Left kidney (tissue), 2 donors: Measurements from ENCODE around the gene SHB. TPM values are rescaled to one million over a fixed set of nuclear protein-coding genes. Genes with fewer than 3 reads are reported as not detected.

Experiments used
- DNase-seq: peaks from one replicate; pipeline ENCODE4 v3.0.0-alpha.2; 2013
- polyA plus RNA-seq: library from polyadenylated mRNA; unstranded; fragments of 120-200 nt; gene quantifications from one replicate; pipeline ENCODE4 v1.2.1, GENCODE V29; 2013; ENCODE audit not compliant: insufficient read length

Gene SHB
- polyA plus RNA-seq, 1 donor, result 14.1 TPM

DNA sequence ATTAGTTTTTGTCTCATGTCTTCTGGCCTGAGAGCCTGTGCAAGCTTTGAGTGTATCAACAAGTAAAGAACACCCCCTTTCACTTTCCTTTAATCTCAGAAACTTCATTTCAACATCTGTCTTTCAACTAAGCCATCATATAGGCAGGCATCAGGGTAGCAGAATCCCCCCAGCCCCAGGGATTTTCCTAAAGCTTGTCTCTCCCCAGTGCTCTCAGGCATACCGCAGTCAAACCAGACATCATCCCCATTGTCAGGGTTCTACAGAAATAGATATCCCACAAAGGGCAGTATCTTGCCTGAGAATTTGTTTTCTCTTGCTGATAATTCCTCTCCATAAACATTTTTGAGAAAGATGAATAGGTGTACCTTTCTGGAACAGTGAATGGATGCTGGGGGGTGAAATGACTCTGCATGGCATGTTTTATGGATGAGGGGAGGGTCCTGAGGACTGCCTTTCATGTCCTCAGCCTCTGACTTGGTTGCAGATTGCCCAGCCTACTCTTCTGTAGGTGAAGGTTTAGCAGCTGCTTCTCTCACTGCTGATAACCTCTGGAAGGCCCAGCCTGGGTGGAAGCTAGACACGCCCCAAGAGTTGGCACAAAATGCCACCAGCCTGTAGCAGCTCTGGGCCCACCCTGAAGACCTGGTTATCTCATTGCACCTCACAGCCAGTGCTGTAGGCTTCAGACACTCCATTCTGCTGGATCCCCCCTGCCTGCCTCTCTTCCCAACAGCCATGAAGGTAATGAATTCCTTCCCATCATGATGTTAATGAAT, 20.5 kb upstream of the SHB start:
- DNase-seq, result no peak

DNA sequence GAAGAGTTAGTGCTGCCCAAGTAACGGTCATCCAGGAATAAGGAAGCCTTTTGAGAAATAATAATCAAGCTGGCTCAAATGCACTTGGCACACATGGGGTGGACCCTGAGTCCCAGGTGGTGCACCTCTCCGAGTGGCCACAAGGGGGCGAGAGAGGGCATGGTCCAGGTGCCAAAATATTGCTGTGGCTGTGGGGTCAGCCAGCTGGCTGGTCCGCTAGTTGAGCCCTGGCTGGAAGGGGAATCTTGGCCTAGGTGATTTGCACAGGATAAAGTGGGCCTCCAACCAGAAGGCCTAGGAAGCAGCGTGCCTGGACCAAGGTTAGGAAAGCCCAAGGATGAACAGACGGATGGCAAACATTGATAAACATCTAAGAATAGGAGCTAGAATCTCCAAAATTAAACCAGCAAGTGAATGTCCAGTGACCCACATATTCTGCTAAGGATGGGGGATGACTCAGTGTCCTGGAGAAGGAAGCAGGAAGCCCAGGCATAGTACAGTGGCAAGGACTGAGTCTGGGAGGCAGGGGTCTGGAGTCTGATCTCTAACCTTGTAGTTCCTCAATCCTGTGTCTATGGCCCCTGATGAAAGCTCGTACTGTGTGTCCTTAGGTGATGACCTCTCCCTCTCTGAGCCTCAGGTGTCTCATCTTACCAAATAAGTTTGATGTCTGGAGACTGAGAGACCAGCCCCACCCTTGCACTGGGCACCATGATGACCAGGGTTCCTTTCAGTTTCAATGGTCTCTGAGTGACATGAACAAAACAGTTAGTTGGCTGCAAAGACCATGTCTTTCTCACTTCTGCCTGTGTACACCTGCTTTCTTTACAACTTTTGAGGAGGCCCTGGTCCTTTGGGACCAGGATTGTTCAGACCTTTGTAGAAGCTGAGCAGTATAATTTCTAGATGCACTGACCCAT, 19.2 kb upstream of the SHB start:
- DNase-seq, result peak; percentile 61

DNA sequence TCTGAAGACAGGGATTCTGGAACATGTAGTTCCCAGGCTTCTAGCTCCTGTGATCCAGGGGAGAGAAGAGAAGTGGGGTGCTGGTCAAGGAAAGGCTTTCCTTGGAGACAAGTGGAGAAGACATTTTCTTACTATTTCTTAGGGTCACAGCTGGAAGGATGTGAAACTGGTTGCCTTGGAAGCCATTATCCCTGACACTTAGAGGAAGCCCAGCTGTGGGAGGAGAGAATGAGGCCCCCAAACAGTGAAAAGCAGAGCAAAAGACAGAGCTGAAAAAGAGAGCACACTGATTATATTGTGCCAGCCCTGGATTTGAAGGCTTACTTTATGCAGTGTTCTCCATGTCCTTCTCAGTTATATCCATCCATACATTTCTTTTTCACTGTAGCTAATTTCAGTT, 17.5 kb upstream of the SHB start:
- DNase-seq, result no peak

DNA sequence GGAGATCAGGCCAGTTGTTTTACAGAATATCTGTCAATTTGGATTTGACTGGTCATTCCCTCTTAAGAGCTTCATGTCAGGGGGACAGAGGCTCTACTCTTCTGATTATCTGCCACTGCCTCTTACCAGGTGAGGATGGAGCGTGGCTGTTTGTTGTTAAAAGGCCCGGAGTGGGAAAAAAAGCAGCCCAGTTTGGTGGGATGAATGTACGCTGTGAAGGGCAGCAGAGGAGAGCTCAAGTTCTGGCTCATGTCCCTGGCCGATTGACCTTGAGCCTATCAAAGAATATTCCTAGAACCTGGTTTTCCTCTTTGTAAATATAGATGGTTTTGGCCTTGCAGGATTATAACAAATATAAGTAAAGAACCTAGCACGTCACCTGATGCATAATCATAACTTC, 16.3 kb upstream of the SHB start:
- no peak for DNase-seq

DNA sequence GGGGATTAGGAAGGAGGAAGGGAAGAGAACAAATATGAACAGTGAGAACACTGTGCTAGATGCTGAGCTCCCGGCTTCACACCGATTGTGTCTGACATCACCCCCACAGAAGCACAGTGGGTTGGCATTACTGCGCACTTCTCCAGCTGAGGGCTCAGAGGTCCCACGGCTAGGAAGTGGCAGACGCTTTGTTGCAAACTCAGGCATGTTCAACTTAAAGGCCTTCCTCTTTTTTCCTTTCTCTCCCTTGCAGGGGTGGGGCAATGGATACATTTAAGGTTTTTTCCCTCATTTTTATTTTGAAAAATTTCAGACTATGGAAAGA, 15.5 kb upstream of the SHB start:
- no peak for DNase-seq

DNA sequence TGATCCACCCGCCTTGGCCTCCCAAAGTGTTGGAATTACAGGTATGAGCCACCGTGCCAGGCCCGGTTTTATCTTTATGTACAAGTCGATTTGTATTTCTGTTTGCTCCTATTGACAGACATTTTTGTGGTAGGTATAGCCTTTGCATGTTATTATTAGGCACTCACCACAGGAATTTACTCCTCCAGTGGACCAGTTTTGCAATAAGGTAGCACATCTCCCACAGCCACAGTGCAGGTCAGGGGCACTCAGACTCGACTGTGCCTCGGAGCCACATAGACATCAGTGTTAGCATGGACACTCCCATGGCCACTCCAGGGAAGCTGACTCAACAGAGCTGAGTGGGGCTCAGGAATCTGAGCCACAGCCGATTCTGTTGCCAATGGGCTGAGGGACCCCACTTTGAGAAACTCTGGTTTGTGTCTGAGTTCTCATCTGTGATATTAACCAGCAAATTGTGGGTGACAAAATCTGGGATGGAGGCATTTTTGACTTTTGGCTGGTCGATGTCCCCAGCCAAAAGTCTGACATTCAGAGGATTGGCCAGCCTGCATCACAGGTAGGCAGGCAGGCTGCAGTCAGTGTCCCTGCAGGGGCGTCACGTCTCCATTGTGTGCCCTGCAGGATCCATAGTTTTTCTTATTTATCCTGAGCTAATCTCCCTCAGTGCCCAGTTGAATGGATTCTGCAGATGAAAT, 15.0 kb upstream of the SHB start:
- no peak for DNase-seq

DNA sequence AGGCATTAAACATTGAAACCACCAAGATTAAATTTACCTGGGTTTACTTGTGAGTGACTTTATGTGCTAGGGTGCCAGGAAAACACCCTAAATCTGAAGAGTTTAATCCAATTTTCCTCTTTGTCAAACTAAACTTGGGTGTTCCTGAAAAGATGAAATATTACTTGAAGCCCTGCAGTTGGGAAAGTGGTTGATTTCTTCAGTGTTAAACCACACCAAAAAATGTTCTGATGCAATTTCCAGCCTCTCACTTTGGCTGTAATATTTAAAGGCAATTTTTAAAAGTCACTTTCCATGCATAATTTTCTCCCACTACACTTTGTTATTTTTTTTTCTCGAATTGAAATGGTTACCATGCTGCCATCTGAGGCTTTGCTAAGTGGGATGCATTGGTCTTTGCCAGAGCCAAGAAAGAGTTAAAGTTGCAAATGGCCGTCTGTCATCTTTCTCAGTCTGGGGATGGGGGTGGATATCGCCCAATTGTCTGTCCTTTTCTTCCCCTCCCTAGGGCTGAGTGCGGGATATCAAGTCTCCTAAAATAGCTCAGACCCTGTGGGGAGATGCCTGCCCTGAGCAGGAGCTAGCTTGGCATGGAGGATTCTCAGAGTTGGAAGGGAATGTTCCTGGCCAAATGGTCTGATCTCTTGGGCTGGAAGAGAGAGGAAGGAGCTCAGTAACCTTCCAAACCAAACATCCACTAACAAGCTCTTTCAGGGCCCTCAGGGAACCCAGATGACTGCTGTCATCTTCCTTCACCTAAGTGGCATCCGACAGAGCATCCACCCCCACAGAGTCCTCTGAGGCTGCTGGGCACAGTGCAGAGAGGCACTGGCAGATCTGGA, 13.6 kb upstream of the SHB start:
- no peak for DNase-seq

DNA sequence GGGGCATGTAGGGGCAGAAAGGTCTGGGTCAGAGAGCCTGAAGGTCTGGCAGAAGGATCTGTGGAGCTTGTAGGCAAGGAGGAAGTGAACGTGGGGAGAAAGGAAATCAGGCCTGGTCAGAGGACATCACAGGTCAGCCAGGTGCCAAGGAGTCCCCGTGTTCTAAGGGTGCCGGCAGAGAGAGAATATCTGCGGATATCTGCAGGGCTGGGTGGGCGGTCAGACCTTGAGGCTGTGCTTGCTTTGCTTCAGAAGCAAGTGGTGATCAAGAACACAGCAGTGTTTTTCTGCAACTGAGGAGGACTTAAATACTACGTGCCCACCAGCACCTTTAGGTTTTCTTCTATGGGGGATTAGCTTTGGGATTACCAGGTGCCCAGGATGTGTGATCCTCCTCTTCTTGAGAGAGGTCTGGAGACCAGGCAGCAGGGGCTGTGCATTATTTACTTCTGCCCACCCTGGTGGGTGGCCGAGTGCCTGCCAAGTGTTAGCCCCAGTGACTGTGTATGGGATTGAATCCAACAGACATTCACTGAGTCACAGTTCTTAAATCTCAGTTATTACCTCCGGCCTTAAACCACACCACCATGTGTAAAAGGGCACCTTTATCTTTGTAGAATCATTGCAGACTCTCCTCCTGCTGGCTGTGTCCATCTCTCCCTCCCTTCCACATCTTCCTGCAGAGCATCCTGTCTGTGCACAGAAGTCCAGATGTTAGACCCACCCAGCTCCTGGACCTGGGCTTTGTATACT, 12.5 kb upstream of the SHB start:
- DNase-seq, result no peak

DNA sequence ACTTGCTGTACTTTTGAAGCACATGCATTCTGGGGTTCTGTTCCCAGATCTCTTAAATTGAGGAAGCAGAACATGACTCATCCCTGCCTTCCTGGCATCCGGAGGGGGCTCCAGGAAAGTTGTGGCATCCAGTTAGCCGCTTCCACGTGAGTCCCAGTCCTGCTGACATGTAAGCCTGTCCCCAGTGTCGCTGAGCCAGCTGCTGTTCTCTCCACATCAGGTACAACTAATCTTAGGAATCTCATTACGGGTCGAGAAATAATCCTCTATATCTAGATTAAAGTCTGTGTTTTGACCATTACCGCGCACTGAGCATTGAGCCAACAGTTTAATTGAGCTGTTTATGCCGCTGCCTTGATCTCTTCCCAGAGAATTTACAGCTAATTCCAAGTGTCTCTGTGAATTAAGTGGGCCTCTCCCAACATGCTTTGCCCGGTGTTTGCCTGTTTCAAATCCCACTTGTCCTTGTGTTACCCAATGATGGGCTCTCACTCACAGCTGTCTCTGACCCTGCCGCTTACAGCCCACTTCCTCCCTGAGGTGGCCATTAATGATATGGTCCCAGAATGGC, 10.5 kb upstream of the SHB start:
- DNase-seq, result no peak

DNA sequence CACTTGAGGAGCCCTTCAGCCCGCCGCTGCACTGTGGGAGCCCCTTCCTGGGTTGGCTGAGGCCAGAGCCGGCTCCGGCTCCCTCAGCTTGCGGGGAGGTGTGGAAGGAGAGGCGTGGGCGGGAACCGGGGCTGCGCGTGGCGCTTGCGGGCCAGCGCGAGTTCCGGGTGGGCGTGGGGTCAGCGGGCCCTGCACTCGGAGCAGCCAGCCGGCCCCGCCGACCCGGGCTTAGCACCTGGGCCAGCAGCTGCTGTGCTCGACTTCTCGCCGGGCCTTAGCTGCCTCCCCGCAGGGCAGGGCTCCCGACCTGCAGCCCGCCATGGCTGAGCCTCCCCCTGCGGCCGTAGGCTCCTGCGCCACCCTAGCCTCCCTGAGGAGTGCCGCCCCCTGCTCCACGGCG, 6.2 kb upstream of the SHB start:
- no peak for DNase-seq

DNA sequence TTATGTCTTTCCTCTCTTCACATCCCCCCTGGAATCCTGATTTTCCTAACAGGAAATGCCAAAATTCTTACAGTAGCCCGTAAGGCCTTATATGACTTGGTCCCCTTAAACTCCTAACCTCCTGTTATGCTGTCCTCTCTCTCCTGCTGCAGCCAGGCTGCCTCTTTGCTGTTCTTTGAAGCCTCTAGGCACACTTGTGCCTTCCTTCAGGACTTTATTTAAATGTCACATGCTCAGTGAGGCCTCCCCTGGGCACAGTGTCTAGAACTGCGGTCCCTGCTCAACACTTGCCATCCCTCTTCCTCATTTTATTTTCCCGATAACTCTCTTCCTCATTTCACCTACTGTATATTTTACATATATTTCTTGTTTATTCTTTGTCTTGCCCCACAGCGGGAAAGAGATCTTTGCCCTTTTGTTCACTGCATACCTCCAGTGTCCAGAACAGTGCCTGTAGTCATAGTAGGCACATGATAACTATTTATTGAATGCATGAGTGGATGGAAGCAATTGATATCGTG, 5.5 kb upstream of the SHB start:
- DNase-seq, result no peak

DNA sequence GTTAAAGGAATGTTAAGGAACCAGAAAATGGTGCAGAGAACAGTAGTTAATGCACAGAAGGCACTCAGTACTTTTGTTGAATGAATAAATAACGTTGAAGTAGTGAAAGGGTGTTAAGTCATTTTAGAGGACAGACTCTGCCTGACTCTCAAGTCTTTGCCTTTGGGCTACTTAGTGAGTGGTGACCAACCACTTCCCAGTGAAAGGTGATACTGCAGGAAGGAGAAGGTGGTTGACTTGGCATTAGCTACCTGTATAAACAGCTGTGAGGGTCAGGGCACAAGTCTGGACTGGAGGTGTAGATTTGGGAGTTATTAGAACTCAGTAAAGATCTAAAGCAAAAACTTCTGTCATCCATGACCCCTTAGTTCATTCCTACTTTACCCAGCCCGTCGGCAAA, 4.9 kb upstream of the SHB start:
- no peak for DNase-seq

DNA sequence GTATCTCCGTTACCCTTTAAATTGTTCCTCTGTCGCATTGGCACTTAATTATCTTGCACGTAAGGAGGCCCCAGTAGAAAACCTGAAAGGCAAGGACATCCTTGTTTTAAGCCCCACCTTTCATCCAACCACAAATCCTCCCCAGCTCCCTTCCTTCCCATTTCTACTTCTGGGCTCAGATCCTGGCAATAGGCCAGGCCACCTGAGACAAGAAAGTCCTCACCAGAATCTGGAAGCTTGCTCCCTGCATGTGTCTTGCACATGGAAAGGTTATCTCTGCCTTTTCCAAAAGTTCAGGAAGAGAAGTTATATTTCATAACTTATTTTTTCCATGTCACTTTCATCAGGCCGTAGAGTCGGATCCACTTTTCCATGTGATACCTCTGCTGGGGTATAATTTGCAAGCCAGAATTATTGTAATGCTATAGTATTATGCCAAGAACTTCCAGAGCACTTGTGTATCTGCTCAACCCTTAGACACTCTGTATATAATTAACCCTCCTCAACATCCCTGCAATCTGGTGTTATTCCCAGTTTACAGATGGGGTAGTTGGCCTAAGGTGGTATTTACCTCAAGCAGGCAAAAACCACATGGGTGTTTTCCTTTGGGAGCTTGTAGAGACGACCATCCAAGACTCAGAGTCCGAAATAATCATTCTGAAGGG, 2.6 kb upstream of the SHB start:
- no peak for DNase-seq

DNA sequence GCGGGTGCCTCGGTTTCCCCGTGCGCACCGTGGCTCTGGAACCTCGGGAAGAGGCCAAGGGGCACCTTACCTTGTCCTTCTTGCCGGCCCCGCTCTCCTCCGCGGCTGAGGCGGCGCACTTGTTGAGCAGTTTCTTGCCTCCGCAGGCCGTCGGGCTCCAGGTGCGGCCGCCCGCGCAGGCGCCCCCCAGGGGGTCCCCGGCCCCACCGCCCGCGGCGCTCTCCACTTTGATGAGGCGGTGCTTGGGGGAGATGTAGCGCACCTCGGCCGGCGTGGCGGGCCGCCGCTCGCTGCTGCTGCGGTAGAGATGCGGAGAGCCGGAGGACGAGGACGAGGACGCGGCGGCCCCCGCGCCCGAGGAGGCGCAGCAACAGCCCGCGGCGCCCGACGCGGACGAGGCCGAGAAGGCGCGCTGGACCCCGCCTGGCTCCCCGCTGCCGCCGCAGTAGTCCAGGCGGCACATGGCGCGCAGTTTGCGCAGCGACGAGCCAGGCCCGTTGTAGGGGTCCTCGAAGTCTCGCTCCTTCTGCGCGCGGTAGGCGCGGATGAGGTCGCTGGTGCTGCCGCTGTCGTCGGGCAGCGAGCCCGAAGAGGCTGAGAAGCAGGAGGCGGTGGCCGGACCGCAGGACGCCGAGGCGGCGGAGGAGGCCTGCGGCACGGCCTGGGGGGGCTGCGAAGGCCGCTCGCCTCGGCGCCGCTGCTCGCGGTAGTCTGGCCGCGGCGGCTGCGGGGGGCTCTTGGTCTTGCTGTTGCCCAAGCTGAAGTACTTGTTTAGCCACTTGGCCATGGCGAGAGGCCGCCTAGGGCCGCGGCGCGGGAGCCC, 957 bp downstream of the SHB start:
- DNase-seq, result no peak

DNA sequence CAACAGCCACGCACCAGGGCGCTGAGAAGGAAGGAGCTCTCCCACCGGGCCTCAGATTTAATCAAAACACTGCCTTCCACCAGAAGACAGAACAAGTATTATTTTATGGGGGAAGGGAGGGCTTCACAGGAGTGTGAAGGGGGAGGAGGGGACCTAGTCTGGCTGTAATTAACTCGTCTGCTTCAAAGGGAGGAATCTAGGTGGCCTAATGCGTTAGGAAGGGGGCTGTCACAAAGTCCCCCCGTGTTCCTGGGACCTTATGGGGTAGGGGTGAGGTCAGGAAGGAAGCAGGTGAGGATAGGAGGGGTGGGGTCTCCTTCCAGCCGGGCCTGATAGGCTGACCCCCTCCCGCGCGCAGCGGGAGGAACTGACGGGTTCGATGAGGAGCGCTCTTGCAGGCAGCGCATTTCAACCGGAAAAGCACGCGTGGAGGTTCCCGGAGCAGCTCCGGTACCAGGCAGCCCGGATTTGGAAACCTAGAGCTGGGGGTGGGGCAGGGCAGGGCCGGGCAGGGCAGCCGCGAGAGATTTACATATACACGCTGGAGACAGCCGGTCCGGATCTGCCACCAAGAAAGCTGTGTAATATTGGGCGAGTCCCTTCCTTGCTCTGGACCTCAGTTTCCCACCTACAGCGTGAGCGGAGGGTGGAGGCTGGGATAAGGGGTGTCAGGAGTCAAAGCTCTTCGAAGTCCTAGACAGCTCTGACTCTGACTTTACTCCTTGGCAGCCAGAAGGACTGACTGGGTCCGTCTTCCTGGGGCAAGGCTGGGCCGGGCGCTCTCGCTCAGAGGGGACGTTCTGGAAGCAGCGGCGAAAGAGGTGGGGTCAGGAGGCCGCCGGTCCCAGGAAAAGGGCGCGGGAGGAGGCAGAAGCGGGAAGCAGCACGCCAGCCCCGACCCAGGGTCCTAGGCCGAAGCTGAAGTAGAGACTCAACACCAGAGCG, 1.8 kb downstream of the SHB start:
- DNase-seq, result no peak

DNA sequence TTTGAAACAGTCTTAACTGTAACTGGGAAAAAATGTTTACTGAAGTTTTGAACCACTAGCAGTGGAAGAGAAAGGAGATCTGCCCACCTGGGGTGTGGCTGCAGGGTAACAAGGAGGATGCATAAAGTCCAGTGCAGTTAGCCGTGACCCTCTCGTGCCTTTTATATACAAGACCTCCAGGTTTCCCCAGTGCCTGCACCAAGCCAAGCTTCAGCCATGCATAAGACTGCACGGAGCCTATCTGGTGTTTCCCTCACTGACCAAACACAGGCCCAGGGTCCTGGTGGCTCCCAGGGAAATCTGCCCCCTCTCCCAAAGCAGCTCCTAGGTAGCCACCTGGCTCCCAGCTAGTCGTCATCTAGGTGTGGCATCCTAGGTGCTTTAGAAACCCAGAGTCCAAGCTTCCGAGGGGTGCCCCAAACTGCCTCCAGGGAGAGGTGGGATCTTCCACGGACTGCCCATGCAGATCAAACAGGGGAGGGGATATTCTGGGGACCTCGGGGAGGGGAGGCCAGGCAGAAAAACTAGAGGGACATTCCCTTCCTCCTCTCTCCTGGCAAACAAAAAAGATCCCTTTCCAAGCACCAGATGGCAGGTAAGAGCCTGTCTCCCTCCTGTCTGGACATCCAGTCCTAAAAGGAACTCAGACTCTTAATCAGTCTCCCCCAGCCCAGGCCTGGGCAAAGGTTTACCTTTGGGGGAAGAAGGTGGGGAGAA, 2.7 kb downstream of the SHB start:
- DNase-seq, result no peak

DNA sequence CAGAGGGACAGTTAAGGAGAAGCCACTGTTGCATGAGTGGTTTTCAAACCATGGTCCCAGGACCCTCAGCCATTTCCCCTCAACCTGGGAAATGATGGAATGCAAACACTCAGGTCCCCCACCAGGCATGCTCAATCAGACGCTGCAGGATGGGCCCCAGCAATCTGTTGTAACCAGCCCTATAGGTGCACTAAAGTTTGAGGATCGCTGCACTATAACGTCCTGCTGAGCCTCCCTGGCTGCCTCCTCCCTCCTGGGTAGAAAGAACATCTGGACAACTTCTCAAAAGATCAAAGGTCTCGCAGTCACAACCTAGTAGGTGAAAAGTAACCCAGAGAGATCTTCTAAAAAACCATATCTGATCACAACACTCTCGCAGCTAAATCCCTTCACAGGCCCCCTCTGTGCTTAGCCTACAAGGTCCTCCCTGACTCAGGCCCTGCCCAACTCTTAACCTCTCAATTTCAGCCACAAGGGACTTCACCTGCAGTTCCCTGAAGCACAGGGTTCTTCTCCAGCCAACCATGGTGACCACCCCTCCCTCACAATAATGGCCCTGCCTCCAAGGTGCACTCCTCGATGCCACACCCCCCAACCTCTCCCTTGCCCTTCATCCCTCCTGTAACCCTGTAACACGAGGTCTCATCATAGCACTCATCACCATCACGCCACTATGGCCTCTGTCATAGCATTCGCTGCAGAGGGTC, 3.5 kb downstream of the SHB start:
- no peak for DNase-seq
